Measurements from ENCODE around the gene EPB41L2. TPM values are rescaled to one million over a fixed set of nuclear protein-coding genes. Genes with fewer than 3 reads are reported as not detected.

Gene EPB41L2
- total RNA-seq, 1 donor from 2014 or later, result 17.7 TPM

DNA sequence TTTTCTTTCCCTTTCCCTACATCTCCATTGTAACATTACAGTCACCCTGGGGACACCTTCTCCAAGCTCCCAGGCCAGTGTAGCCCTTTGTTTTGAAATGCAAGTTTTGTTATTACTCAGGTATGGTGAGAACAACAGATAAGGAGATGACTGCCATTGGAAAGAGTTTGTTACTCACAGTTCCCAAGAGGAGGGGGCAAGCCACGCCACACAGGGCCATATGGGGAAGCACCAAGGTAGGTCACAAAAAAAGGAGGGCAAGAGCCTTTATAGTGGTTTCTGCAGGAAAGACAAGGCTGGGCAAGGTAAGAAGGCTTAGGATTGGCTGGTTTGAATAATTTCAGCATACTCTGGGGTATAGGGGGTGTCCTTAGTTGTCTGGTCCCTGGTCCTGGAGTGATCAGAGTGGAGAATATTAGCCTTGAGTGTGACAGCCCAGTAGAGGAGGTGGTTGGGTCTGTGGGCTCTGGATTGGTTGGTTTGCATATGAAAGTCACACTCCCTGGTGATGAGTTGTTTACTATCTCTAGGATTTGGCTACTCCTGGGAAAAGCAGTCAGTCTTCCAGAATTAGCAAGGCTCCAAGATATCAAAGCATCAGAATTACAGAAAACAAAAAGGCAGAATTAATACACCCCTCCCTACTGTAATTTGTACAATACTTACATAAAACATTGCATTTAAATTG is 268.9 kb downstream of the EPB41L2 start:
- Mint-ChIP-seq H3K4me1 (ENCODE audit: low read depth) (no peaks in the 10 kb centered on the region), H3K9me3 (no peaks in the 10 kb centered on the region), H3K4me3 (no peak overlapping the region), H3K36me3 (ENCODE audit: low read depth) (no peaks in the 10 kb centered on the region), H3K27me3 (ENCODE audit: insufficient read depth) (no peaks in the 10 kb centered on the region), H3K27ac (no peak overlapping the region)
- intact Hi-C loops (cut with micrococcal nuclease), result no loop called here
- DNase-seq (ENCODE audit: low spot score), result no peak

Other genes starting within 250 kb of the EPB41L2 start
- gene SMLR1, start 235.8 kb downstream of the EPB41L2 start, total RNA-seq, result not detected in 2 replicates
- gene AKAP7, start 72.2 kb upstream of the EPB41L2 start, total RNA-seq, result 3.4 and 3.8 TPM in 2 replicates